ENCODE results near the gene CCDC180. TPM values are rescaled to one million over a fixed set of nuclear protein-coding genes. Genes with fewer than 3 reads are reported as not detected.

Gene CCDC180
- total and polyA plus RNA-seq, 9 of the 15 experiments (the other 6 are each of a cell fraction or from before 2014, with no cell fraction given) = 0.56 to 4.2 (median 2.5) TPM

GRCh38 chr9:97272072-97272471 lies 35.4 kb upstream of the CCDC180 start:
- ChIA-PET CTCF (ENCODE audit: low intra/inter-chr PET ratio) (no interaction called here), POLR2A (interaction anchor here (0.6 to 1.6 kb wide), 2 partner anchors 8 to 20 kb away, joined by 3 to 7 read pairs; no protein-coding TSS in a partner anchor)
- H3K4me3 ChIP-seq = no peak overlapping the region
- peak overlapping the region; percentile 85; the same call in 1 of the 2 replicates for H2AFZ ChIP-seq (ENCODE audit: low read depth, low read length)
- TF ChIP-seq CEBPG (CRISPR knock-in tag; IDR thresholded peaks at IDR 0.05) (peak; percentile 67), CEBPG (tag; conservative IDR thresholded peaks at IDR 0.05 in 1 of 2, IDR thresholded peaks at IDR 0.05 in 1 of 2) (peak in 1 of 2 experiments; percentile 71; a peak in 3 of 4 replicates), ZNF121 (CRISPR knock-in tag; conservative IDR thresholded peaks at IDR 0.05) (peak; percentile 77), BRD9 (IDR thresholded peaks at IDR 0.05; ENCODE audit: low read depth, partially characterized antibody) (peak; percentile 2), CEBPB (tag; IDR thresholded peaks at IDR 0.05) (peak; percentile 89), CHCHD3 (CRISPR knock-in tag; IDR thresholded peaks at IDR 0.05) (no peak)
- H3K36me3 ChIP-seq (ENCODE audit: control insufficient read depth, insufficient read depth, low read length) = no peaks in the 10 kb centered on the region
- 47% methylated on average over 4 of the region's 4 CpGs for WGBS (ENCODE audit: insufficient coverage, low coverage, missing lambda C conversion rate)
- ATAC-seq (peak; percentile 32), FAIRE-seq (no peak), DNase-seq (ENCODE audit: extremely low read depth in 1 of 4, low spot score in 3 of 4) (no peak)
- peaks cover 6 to 15% of the 10 kb centered on the region in 2 experiments; a peak in 4 of 5 replicates for H3K4me1 ChIP-seq (replicated peaks in 1 of 2; ENCODE audit: control insufficient read depth in 2 of 2, insufficient read depth in 2 of 2, low read length in 2 of 2)
- no peaks in the 10 kb centered on the region for H3K9me1 ChIP-seq (ENCODE audit: control insufficient read depth, insufficient read depth, low read length)
- H4K20me1 ChIP-seq (replicated peaks; ENCODE audit: control insufficient read depth, insufficient read depth, low read length) = no peaks in the 10 kb centered on the region
- intact Hi-C loops (cut with micrococcal nuclease) (no loop called here), in situ Hi-C loops (cut with MboI) (no loop called here)
- no peak overlapping the region for H3K27ac ChIP-seq (ENCODE audit: extremely low read depth, low read depth, low read length)
- peak overlapping the region in 1 of 2 experiments; percentile 36; a peak in 1 of 4 replicates for H3K9ac ChIP-seq (ENCODE audit: insufficient read depth in 1 of 2, low read depth in 2 of 2, low read length in 2 of 2)
- peak overlapping the region; percentile 13; the same call in 1 of the 2 replicates for H3K4me2 ChIP-seq (ENCODE audit: insufficient read depth, low read length)
- TSS peak; percentile 32 for BruUV-seq (replicated peaks)
- H3K79me2 ChIP-seq (ENCODE audit: control insufficient read depth, insufficient read depth, low read length) = no peaks in the 10 kb centered on the region; the same call in 2 of the 3 replicates
- H3K9me3 ChIP-seq (replicated peaks; ENCODE audit: control insufficient read depth, insufficient read depth, low read depth, low read length) = no peaks in the 10 kb centered on the region
- H3K27me3 ChIP-seq (ENCODE audit: control insufficient read depth in 2 of 2, insufficient read depth in 2 of 2, low read length in 2 of 2) = no peaks in the 10 kb centered on the region

Measured in K562 (cell line).